Raji (cell line): Measurements from ENCODE around the gene POLE.

Experiments used
- POLR2A ChIP-seq: IDR thresholded peaks from 2 replicates; pipeline ENCODE4 v1.6.1; 2011; ENCODE audit warnings: low read depth, low read length, control low read depth; ENCODE audit not compliant: insufficient read depth

POLE gene

GRCh38 chr12:132634411-132634990 is 52.6 kb downstream of the POLE start:
- TF ChIP-seq POLR2A: no peak

- TF ChIP-seq POLR2A: no peak
These were observed 53.2 kb downstream of the POLE start for GRCh38 chr12:132633901-132634300.

GRCh38 chr12:132633398-132633797 is 53.7 kb downstream of the POLE start:
- no peak for TF ChIP-seq POLR2A

GRCh38 chr12:132632521-132633228 is 54.5 kb downstream of the POLE start:
- no peak for TF ChIP-seq POLR2A

GRCh38 chr12:132631666-132632065 is 55.5 kb downstream of the POLE start:
- no peak for TF ChIP-seq POLR2A

GRCh38 chr12:132630672-132631071 is 56.5 kb downstream of the POLE start:
- TF ChIP-seq POLR2A: no peak

- no peak for TF ChIP-seq POLR2A
These were observed 57.8 kb downstream of the POLE start for GRCh38 chr12:132629330-132629729.

GRCh38 chr12:132625731-132626430 is 61.3 kb downstream of the POLE start:
- TF ChIP-seq POLR2A: no peak

- no peak for TF ChIP-seq POLR2A
These were observed 62.1 kb downstream of the POLE start for GRCh38 chr12:132624910-132625630.

- no peak for TF ChIP-seq POLR2A
These were observed 62.8 kb downstream of the POLE start for GRCh38 chr12:132624186-132624855.

- TF ChIP-seq POLR2A: no peak
These were observed 63.9 kb downstream of the POLE start for GRCh38 chr12:132623072-132623869.

GRCh38 chr12:132622437-132623071 is 64.6 kb downstream of the POLE start:
- TF ChIP-seq POLR2A: no peak

GRCh38 chr12:132621657-132622435 is 65.3 kb downstream of the POLE start:
- no peak for TF ChIP-seq POLR2A
